ENCODE results near the gene SART1. TPM values are rescaled to one million over a fixed set of nuclear protein-coding genes. Genes with fewer than 3 reads are reported as not detected.

The SART1 gene
- total RNA-seq, 4 donors from 2014 or later: 27.6 to 35.0 (median 33.1) TPM

DNA sequence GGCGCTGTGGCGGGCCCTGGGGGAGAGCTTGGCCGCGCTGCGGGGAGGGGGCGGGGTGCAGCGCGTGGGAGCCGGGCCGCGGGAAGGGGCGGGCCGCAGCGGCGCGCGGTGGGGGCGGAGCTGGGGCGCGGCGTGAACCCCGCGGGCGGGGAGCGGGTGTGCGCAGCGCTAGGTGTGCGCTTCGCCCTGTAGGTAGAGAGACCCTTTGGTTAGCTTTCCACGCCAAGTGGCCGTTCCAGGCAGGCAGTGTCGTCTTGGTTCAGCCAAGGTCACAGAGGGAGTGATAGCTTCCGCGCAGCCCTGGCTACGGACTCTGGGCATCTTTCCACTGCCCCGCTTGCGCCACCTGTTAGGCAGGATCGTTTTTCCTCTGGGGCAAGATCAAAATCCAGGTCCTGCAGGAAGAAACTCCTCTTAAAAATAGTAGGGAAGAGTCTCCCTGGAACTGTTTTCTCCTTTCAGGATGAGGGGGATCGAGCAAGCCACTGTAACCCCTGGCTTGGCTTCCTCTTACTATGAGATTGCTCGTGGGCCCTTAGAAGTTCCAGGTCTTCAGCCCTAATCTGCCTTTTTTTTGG is 41.2 kb downstream of the SART1 start:
- DNase-seq: no peak
- peaks cover 20 to 63% (median 31%) of the 10 kb centered on the region in 3 donors for H3K36me3 ChIP-seq
- intact Hi-C loops (cut with DNase I): no loop called here
- 0% methylated on average over 11 of the region's 40 CpGs; no CpG with 5 or more reads in 1 of the 2 donors for WGBS, 2 donors
- peak overlapping the region; percentile 87 to 94 (median 94) for H3K27ac ChIP-seq
- peak in 1 of 4 donors; percentile 8 for TF ChIP-seq POLR2A (IDR thresholded peaks at IDR 0.05)
- TF ChIP-seq, protein P1, sequence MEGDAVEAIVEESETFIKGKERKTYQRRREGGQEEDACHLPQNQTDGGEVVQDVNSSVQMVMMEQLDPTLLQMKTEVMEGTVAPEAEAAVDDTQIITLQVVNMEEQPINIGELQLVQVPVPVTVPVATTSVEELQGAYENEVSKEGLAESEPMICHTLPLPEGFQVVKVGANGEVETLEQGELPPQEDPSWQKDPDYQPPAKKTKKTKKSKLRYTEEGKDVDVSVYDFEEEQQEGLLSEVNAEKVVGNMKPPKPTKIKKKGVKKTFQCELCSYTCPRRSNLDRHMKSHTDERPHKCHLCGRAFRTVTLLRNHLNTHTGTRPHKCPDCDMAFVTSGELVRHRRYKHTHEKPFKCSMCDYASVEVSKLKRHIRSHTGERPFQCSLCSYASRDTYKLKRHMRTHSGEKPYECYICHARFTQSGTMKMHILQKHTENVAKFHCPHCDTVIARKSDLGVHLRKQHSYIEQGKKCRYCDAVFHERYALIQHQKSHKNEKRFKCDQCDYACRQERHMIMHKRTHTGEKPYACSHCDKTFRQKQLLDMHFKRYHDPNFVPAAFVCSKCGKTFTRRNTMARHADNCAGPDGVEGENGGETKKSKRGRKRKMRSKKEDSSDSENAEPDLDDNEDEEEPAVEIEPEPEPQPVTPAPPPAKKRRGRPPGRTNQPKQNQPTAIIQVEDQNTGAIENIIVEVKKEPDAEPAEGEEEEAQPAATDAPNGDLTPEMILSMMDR (IDR thresholded peaks at IDR 0.05): peak in 1 of 6 experiments; percentile 16
- H3K9me3 ChIP-seq: no peaks in the 10 kb centered on the region
- no peaks in the 10 kb centered on the region for H3K27me3 ChIP-seq
- peaks cover 19 to 50% (median 21%) of the 10 kb centered on the region in 3 donors for H3K4me1 ChIP-seq
- H3K4me3 ChIP-seq: peak overlapping the region; percentile 72 to 95 (median 81)

DNA sequence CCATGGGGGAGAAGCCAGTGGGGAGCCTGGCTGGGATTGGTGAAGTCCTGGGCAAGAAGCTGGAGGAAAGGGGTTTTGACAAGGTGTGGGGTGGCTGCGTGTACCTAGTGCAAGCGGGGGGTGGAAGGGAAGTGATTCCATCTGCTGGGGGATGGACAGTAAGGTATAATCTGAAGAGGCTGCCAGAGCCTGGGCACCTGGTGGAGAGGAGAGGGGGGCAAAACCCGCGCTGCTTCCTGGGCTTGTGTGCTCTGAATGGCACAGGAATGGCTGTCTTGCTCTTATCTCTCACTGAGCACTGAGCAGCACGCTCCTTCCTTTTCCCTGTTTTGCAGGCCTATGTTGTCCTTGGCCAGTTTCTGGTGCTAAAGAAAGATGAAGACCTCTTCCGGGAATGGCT is 41.8 kb downstream of the SART1 start:
- H3K4me1 ChIP-seq: peaks cover 20 to 56% (median 21%) of the 10 kb centered on the region in 3 donors
- WGBS, 2 donors: 61 to 72% methylated on average over 6 of the region's 6 CpGs
- TF ChIP-seq, protein P1 (IDR thresholded peaks at IDR 0.05): no peak
- TF ChIP-seq POLR2A (IDR thresholded peaks at IDR 0.05): no peak
- intact Hi-C loops (cut with DNase I): no loop called here
- DNase-seq: no peak
- H3K27ac ChIP-seq: peak overlapping the region; percentile 87 to 94 (median 94)
- no peaks in the 10 kb centered on the region for H3K27me3 ChIP-seq
- no peaks in the 10 kb centered on the region for H3K9me3 ChIP-seq
- H3K36me3 ChIP-seq: peaks cover 15 to 57% (median 25%) of the 10 kb centered on the region in 3 donors
- peak overlapping the region; percentile 72 to 95 (median 81) for H3K4me3 ChIP-seq

DNA sequence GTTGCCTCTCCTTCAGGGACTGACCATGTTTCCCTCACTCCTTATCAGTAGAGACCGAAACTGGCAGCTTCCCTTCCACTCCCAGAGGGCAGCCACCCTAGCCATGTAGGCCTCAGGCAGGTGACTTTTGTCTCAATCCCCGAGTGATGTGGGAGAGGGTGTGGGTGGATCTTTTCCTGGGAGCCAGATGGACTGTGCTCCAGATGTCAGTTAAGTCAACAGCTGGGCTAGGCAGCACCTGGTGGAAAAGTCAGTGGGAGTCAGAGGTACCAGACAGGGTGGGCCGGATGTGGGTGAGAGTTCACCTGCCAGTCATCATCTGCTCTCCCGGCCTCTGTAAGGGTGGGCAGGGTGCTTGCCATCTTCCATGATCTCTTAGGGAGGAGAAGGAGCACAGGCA is 42.7 kb downstream of the SART1 start:
- WGBS, 2 donors: 83 to 100% methylated on average over 1 of the region's 4 CpGs
- intact Hi-C loops (cut with DNase I): no loop called here

DNA sequence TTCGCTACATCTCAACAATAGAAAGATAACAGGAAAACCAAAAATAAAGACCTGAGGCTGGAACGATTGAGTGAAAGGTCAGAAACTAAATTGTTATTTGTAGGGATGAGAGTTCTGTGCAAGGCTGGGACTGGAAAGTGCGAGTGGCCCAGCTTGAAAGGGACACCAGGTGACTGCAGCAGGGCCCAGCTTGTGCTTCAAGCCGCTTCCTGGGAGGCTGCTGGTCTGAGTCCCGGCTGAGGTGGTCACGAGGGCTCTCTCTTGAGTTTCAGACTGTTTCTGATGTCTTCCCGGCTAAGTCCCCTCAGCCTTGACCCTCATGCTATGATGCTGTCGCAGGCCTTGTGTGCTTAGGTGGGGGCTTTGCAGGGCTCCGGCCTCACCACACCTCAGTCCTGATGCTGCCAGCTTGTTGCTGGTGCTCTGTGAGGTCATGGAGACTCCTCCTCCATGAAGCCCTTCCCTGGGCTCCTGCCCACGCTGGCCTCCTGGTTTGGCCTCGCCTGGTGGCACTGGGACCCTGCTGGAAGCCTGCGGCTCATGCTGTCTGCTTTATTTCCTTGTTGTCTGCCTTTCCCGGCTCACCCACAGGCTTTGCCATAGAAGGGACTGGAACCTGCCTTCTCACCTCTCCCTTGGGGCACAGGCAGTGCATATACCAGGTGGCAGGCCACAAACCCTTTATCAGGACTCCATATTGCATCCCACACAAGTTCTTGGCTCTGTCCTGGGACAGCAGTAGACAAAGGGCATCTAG is 44.8 kb downstream of the SART1 start:
- H3K9me3 ChIP-seq: no peaks in the 10 kb centered on the region
- H3K27me3 ChIP-seq: peaks cover 0 to under 1% (median 0%) of the 10 kb centered on the region in 4 donors
- no peak for DNase-seq
- TF ChIP-seq, protein P1 (IDR thresholded peaks at IDR 0.05): no peak
- TF ChIP-seq POLR2A (IDR thresholded peaks at IDR 0.05): no peak
- intact Hi-C loops (cut with DNase I): no loop called here
- peaks cover 9 to 42% (median 15%) of the 10 kb centered on the region in 3 donors for H3K4me1 ChIP-seq
- H3K27ac ChIP-seq: no peak overlapping the region
- no peak overlapping the region for H3K4me3 ChIP-seq
- 79% methylated on average over 8 to 13 of the region's 13 CpGs for WGBS, 2 donors
- H3K36me3 ChIP-seq: peaks cover 0 to 35% (median 8%) of the 10 kb centered on the region in 3 donors

More for the DNA sequence above, 42.7 kb downstream of the SART1 start:
- peaks cover 8 to 48% (median 18%) of the 10 kb centered on the region in 3 donors for H3K36me3 ChIP-seq
- DNase-seq: no peak
- TF ChIP-seq, protein P1 (IDR thresholded peaks at IDR 0.05): no peak
- TF ChIP-seq POLR2A (IDR thresholded peaks at IDR 0.05): no peak
- H3K9me3 ChIP-seq: no peaks in the 10 kb centered on the region
- H3K27me3 ChIP-seq: no peaks in the 10 kb centered on the region
- no peak overlapping the region for H3K4me3 ChIP-seq
- peaks cover 20 to 63% (median 21%) of the 10 kb centered on the region in 3 donors for H3K4me1 ChIP-seq
- no peak overlapping the region for H3K27ac ChIP-seq

DNA sequence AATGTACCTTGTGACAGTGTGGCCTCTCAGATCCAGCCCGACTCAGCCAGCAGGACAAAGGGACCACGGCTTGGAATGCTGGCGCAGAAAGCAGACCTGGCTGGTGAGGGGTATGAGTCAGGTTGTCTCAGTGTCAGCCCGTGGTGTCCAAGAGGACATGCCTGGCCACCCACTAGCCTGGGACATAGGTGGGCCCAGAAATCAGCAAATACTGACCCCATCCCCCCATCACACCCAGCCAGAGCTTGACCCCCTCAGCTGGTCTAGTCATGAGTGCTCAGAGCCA is 45.3 kb downstream of the SART1 start:
- Histone ChIP-seq H3K36me3 (peaks cover 0 to 35% (median 8%) of the 10 kb centered on the region in 3 donors), H3K4me3 (no peak overlapping the region), H3K9me3 (no peaks in the 10 kb centered on the region), H3K27ac (peak overlapping the region in 2 of 4 donors; percentile 9 to 21), H3K4me1 (peaks cover 12 to 45% (median 20%) of the 10 kb centered on the region in 3 donors), H3K27me3 (peaks cover 0 to 6% (median 2%) of the 10 kb centered on the region in 4 donors)
- intact Hi-C loops (cut with DNase I): no loop called here
- TF ChIP-seq, protein P1 (IDR thresholded peaks at IDR 0.05): no peak
- TF ChIP-seq POLR2A (IDR thresholded peaks at IDR 0.05): no peak
- WGBS, 2 donors: 50% methylated on average over 4 of the region's 4 CpGs; no CpG with 5 or more reads in 1 of the 2 donors
- no peak for DNase-seq

All from esophagus squamous epithelium (tissue), 5 donors.